HCT116 (cell line): ENCODE measurements around the gene RRAD.

Experiments used
- CTCF ChIP-seq, 3 experiments: fragments of 200-600 bp in 1 of 3; sonication (generic) in 1 of 3; IDR thresholded peaks in 2 of 3; conservative IDR thresholded peaks in 1 of 3; 2 replicates each; pipeline ENCODE4 v1.5.1; 2012 to 2017; ENCODE audit warnings: low read depth in 2 of 3, low read length in 2 of 3, antibody characterized with exemption in 1 of 3, borderline replicate concordance in 1 of 3, control low read depth in 1 of 3, mild to moderate bottlenecking in 1 of 3, mixed read lengths in 1 of 3, mixed run types in 1 of 3, moderate library complexity in 1 of 3; ENCODE audit not compliant: insufficient read depth in 1 of 3
- EZH2phosphoT487 ChIP-seq: fragments of 200-600 bp; IDR thresholded peaks from 2 replicates; pipeline ENCODE4 v1.6.1; 2018; ENCODE audit warnings: antibody characterized with exemption, borderline replicate concordance
- RAD21 ChIP-seq: IDR thresholded peaks from 2 replicates; pipeline ENCODE4 v1.6.1; 2012; ENCODE audit warnings: low read depth, mild to moderate bottlenecking

GRCh38 chr16:66881560-66881959 is 43.8 kb downstream of the RRAD start:
- TF ChIP-seq CTCF (IDR thresholded peaks at IDR 0.05 in 2 of 3, conservative IDR thresholded peaks at IDR 0.05 in 1 of 3; ENCODE audit: borderline replicate concordance in 1 of 3, insufficient read depth in 1 of 3, low read depth in 2 of 3, low read length in 2 of 3) (no peak), RAD21 (no peak), EZH2phosphoT487 (no peak)
